Measurements from ENCODE around the gene RELB. TPM values are rescaled to one million over a fixed set of nuclear protein-coding genes. Genes with fewer than 3 reads are reported as not detected.
"Not testable (repeated sequence)": the region's sequence is repeated elsewhere in the genome, so short reads cannot be mapped to it uniquely, and the experiment has no call there.

Gene RELB
- 12.2 TPM for total RNA-seq

DNA sequence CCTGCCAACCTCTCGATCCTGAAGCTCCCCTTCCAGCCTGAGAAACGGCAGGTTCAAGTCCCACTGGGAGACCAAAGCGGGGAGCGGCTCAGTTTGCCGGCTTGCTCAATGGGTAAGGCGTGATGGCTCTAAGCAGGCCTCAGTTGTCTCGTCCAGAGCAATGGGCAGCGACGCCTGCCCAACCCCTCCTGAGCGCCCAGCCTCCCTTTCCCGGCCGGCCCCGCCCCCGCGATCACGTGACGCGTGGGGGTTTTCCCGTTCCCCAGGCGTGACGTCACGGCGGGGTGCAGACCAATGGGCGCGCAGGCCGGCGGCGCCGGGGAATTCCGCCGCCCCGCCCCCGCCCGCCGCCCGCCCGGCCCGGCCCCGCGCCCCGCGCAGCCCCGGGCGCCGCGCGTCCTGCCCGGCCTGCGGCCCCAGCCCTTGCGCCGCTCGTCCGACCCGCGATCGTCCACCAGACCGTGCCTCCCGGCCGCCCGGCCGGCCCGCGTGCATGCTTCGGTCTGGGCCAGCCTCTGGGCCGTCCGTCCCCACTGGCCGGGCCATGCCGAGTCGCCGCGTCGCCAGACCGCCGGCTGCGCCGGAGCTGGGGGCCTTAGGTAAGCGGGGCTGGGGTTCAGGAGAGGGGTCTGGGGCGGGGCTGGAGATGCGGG, at the start of gene RELB:
TSS of gene RELB (plus strand) at position 378 of the 653 bp plus-strand sequence. CDS start at position 494, 116 bp downstream.
- peak; percentile 93 for DNase-seq (ENCODE audit: low spot score)

DNA sequence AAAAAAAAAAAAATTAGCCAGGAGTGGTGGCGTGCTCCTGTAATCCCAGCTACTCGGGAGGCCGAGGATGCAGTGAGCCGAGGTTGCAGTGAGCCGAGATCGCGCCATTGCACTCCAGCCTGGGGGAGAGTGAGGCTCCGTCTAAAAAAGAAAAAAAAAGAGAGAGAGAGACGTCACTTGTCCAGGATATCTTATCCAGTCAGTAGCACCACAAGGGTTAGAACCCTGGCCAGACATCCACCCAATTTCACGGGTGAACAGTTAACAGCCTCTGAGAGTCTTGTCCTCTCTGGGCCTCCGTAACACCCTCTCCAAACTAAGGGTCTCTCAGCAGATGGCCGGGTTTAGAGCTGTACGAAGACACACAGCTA, 47.0 kb upstream of the RELB start:
- DNase-seq (ENCODE audit: low spot score) = no peak

DNA sequence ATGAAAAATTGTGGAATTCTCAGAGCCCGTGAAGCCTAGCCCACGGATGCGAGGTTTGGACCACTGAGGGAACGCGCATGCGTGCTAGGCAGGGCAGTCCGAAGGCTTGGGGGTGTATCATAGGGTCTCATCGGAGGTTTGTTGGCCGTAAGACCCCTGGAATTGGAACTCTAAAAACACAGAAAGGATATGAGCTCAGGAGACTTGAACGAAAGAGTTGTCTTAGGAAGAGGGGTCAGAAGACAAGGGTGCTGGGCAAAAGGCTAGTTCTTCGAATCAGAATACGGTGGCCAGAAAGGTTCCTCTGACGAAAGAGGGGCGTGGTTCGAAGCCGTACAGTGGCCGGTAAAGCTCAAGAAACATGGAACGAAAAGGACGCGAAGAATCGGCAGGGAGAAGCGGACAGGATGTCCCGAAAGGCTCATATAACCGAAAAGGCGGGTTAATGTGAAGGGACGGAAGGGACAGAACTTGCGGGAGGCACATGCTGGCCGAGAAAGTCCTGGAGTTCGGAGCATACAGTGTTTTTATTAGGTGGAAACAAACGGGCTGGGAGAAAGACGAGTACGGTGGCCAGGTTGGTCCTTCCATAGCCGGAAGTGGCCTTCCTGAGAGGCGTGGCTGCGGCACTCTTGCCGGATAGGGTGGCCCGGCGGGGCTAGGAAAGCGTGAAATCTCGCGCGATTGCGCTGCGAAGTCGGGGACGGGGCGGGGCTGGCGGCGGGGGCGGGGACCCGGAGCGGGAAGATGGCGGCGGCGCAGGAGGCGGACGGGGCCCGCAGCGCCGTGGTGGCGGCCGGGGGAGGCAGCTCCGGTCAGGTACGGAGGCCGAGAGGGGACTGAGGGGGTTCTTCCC, 46.4 kb upstream of the RELB start, which contains the start of gene CLPTM1:
TSS of gene CLPTM1 (plus strand) at position 732 of the 856 bp plus-strand sequence. CDS start at position 748, 16 bp downstream.
- peak; percentile 97 for DNase-seq (ENCODE audit: low spot score)

DNA sequence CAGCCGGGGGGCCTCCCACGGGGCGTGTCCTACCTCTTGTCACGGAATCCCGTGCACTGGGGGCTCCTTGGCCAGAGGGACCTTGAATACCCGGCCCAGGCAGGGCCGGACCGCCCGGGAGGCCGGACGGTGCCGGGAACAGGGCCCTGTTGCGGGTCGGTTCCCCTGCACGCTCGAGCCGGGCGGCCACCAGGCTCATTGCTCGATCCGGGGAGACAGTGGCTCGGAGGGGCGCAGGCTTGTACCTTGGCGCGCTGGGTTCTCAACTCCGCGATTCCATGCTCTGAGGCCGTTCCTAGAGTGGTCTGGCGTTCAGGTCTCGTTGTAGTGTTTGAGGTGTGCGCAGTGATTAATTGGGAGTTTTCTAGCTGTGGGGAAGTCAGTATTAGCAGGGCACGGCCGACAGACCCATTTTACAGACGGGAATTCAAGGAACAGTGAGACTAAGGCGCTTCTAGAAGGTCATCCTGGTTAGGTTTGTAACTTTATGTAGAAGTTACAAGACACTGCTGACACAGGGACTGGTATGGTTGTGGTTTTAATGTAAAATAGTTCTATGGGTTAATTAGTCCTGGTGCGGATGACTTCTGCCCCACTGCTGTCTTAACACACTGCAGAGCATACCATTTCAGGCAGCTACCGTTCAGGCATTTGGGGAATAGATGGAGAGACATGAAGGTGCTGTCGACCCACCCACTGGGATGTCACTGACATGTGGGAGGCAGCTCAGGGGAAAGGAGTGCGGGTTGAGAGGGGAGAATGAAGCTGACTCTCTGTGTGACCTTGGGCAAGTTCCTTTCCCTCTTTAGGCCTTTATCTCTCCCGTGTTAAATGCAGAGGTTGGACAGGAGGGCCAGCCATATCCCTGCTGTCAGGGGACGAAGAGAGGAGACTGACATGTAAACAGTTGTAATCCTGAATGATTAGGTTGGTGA, 45.5 kb upstream of the RELB start:
- DNase-seq (ENCODE audit: low spot score) = no peak

DNA sequence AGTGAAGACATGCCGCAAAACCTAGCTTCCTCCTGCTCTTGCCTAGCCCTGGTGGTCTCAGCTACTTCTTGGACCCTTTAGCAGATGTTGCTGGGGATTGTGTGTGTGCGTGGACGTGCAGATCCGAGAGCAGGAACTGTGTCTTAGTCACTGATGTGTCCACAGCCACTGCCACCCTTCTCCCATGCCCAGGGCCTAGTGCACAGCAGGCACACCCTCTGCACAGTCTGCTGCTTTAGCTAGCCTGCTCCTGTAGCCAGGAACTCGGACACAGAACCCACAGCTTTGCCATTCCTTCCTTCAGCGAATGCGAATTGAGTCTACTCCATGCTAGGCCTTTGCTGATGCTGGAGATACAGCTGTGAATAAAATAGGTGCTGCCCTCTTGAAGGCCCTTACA, 43.7 kb upstream of the RELB start:
- no peak for DNase-seq (ENCODE audit: low spot score)

DNA sequence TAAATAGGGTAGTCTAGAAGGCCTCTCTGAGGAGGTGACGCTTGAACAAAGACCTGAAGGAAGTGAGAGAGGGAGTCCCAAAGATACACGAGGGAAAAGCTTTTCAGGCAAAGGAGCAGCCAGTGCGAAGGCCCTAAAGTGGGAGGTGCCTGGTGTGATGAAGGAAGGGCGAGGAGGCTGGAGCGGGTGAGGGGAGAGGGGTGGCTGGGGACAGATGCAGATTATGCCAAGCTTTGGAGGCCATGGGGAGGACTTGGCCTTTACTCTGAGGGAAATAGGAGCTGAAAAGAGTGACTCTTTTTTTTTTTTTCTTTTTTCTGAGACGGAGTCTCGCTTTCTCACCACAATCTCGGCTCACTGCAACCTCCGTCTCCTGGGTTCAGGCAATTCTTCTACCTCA, 43.2 kb upstream of the RELB start:
- no peak for DNase-seq (ENCODE audit: low spot score)

GRCh38 chr19:44959691-44960090, 41.6 kb upstream of the RELB start:
- no peak for DNase-seq (ENCODE audit: low spot score)

- no peak for DNase-seq (ENCODE audit: low spot score)
These were observed 40.1 kb upstream of the RELB start for GRCh38 chr19:44960906-44961728.

DNA sequence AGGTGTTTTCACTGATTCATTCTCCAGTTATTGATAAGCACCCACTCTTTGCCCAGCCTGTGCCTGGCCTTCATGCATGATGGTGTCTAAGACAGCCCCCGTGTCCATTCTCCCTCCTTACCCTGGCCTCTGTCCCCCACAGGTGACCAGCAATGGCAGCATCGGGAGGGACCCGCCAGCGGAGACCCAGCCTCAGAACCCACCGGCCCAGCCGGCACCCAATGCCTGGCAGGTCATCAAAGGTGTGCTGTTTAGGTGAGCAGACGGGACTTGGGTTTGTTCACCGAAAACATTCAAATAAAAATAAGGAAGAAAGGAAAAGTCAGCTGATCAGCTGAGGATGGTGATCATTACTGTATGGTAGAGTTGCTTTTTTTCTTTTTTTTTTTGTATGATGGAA, 39.4 kb upstream of the RELB start:
- DNase-seq (ENCODE audit: low spot score) = no peak

DNA sequence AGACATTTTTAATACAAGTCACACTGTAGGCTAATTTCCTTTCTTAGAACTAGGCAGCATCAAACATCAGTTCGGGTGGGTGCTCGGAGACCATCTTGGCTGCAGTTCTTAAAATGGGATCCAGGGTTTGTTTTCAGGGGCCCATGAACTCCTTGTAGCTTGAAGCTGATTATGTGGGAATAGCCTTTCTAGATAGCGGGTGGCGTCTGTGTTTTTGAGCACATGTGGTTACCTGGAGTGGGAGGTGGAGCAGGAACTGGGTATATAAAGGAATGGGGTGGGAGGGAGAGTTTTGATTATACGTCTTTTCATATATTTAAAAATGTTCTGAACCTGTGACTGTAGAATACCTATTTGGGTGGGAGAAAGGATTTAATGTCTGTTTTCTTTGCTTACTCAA, 33.1 kb upstream of the RELB start:
- DNase-seq (ENCODE audit: low spot score) = no peak

- no peak for DNase-seq (ENCODE audit: low spot score)
These were observed 32.6 kb upstream of the RELB start for GRCh38 chr19:44968670-44969069.

- no peak for DNase-seq (ENCODE audit: low spot score)
These were observed 31.8 kb upstream of the RELB start for GRCh38 chr19:44969437-44969836.

DNA sequence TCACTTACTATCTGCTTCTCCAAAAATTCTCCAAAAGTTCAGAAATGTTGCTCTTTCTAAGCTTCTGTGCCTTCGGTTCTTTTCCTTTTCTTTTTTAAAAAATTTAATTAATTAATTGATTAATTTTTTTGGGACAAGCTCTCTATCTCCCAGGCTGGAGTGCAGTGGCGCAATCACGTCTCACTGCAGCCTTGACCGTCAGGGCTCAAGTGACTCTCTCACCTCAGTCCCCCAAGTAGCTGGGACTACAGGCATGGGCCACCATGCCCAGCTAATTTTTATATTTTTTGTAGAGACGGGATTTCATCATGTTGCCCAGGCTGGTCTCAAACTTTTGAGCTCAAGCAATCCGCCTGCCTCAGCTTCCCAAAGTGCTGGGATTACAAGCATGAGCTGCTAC, 29.8 kb upstream of the RELB start:
- DNase-seq (ENCODE audit: low spot score) = not testable (repeated sequence)

DNA sequence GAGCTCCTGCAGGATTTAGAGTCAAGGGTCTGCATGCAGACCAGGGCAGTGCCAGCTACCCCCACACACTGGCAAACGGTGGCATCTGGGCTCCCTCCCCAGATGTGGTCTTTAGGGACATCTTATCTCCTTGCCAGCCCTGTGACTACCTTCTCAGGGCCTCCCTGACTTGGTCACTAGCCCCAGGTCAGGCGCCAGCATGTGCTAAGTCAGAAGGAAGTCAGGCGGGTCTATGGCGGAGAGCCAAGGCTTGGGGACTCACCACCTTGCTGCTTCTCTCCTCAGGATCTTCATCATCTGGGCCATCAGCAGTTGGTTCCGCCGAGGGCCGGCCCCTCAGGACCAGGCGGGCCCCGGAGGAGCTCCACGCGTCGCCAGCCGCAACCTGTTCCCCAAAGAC, 28.5 kb upstream of the RELB start:
- no peak for DNase-seq (ENCODE audit: low spot score)

DNA sequence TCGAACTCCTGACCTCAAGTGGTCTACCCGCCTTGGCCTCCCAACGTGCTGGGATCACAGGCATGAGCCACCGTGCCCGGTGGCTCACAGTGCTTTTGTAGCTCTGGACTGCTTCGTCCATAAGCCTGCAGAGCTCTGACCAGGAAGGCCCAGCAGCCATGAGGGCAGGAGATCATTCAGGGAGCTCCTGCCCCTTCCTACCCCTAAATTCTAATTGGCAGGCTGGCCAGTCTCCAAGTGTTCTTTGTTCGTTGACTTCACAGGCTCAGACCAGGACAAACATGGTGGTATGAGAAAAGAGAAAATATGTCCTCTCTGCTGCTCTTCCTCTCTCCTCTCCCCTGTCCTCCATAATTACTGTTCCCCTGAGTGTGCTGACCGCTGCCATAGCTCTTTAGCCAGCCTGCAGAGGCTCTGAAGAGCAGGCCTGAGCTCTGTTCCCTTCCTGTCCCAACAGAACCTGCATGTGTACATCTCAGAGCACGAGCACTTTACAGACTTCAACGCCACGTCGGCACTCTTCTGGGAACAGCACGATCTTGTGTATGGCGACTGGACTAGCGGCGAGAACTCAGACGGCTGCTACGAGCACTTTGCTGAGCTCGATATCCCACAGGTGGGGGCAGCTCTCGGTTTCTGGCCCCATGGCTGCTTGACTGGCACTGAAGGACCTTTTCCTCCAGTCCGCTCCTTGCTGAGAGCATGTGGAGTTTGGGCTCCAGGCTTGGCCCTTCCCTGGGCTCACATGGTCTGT, 27.1 kb upstream of the RELB start:
- no peak for DNase-seq (ENCODE audit: low spot score)

- no peak for DNase-seq (ENCODE audit: low spot score)
These were observed 26.4 kb upstream of the RELB start for GRCh38 chr19:44974857-44975256.

DNA sequence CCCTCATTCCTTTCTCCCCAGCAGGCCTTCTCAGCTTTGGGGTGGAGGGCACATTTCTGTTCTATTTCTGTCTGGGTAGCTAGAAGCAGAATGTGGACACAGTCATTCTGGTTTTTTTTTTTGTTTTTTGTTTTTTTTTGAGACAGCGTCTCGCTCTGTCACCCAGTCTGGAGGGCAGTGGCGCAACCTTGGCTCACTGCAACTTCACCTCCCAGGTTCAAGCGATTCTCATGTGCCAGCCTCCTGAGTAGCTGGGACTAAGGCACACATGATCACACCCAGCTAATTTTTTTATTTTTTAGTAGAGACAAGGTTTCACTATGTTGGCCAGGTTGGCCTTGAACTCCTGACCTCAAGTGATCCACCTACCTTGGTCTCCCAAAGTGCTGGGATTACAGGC, 25.8 kb upstream of the RELB start:
- no peak for DNase-seq (ENCODE audit: low spot score)

DNA sequence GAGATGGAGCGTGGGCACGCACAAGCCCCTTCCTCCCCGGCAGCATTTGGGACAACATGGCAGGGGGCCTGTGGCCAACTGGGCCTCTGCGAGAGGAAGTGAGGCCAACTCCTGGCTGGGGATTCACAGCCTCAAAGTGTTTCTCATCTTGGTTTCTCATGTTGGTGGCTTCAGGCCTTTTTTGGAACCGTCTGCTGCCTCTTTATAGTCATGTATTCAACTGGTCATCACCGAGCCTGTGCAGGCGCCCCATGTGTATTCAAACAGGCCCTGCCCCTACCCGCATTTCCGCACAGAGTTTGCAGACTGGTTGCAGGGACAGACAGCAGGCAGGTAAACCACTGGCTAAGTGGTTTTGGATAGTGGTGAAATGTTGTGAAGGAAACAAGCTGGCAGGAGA, 17.3 kb upstream of the RELB start:
- no peak for DNase-seq (ENCODE audit: low spot score)

- no peak for DNase-seq (ENCODE audit: low spot score)
These were observed 15.8 kb upstream of the RELB start for GRCh38 chr19:44985445-44985844.

DNA sequence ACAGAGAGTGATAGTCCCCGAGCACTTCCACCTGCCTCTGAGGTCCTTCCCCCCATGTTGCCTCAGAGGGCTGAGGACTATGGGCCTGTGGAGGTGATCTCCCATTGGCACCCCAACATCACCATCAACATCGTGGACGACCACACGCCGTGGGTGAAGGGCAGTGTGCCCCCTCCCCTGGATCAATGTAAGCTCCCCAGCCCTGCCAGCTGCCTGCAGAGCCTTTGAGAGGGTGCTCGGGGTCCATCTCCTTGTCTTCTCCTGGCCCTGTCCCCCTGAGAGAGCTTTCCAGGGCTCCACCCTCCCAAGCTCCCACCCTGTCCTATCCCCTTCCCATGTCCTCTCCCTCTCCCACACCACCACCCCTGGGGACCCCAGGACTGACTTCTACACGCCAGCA, 14.9 kb upstream of the RELB start:
- no peak for DNase-seq (ENCODE audit: low spot score)
